Mammary epithelial cell (primary cell): ENCODE results near the gene ANKUB1.

Source experiments
- EZH2 ChIP-seq: IDR thresholded peaks from 2 replicates; pipeline ENCODE4 v1.6.1; 2012; ENCODE audit warnings: low read length, inconsistent platforms, borderline replicate concordance
- TF ChIP-seq, protein P1 (sequence below), 2 donors: IDR thresholded peaks in 1 of 2; conservative IDR thresholded peaks in 1 of 2; 2 replicates each; pipeline ENCODE4 v1.5.1; 2011 to 2012; ENCODE audit warnings: inconsistent platforms in 2 of 2, low read length in 2 of 2, mild to moderate bottlenecking in 2 of 2, control low read depth in 1 of 2, low read depth in 1 of 2; ENCODE audit not compliant: insufficient read depth in 1 of 2; ENCODE audit errors: extremely low read depth in 1 of 2

DNA sequence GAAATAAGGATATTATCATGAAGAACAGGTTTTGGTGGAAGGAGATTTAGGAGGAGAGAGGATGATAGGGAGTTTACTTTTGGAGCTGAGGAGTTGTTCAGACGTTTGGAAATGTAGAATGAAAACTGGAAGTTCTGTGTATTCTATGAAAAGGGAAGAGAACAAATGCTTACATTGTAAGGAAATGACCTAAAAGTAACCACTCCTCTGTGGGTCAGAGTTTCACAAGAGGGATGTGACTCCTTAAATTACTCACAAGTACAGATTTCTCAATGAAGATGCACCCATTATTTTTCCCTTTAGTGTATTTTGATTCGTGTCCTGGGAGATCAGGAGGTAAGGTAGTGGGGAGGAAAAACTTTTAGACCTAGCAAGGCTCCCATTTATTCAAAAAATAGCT lies 24.6 kb upstream of the ANKUB1 start:
- TF ChIP-seq, protein P1, sequence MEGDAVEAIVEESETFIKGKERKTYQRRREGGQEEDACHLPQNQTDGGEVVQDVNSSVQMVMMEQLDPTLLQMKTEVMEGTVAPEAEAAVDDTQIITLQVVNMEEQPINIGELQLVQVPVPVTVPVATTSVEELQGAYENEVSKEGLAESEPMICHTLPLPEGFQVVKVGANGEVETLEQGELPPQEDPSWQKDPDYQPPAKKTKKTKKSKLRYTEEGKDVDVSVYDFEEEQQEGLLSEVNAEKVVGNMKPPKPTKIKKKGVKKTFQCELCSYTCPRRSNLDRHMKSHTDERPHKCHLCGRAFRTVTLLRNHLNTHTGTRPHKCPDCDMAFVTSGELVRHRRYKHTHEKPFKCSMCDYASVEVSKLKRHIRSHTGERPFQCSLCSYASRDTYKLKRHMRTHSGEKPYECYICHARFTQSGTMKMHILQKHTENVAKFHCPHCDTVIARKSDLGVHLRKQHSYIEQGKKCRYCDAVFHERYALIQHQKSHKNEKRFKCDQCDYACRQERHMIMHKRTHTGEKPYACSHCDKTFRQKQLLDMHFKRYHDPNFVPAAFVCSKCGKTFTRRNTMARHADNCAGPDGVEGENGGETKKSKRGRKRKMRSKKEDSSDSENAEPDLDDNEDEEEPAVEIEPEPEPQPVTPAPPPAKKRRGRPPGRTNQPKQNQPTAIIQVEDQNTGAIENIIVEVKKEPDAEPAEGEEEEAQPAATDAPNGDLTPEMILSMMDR (conservative IDR thresholded peaks at IDR 0.05 in 1 of 2, IDR thresholded peaks at IDR 0.05 in 1 of 2; ENCODE audit: extremely low read depth in 1 of 2, insufficient read depth in 1 of 2, low read depth in 1 of 2, low read length in 2 of 2) = no peak
- no peak for TF ChIP-seq EZH2
